OCI-M2 (cell line): ENCODE measurements around the gene ARAP3.
"Not testable (repeated sequence)": the region's sequence is repeated elsewhere in the genome, so short reads cannot be mapped to it uniquely, and the experiment has no call there.

Source experiments
- DNase-seq: peaks from one replicate; lab custom pipeline; 2025; ENCODE audit not compliant: unreplicated experiment; lab: John Stamatoyannopoulos, UW

Gene ARAP3

GRCh38 chr5:141618030-141618803 lies 63.8 kb downstream of the ARAP3 start:
- no peak for DNase-seq

GRCh38 chr5:141617682-141618029 lies 64.4 kb downstream of the ARAP3 start:
- DNase-seq = no peak

- no peak for DNase-seq
These were observed 64.9 kb downstream of the ARAP3 start for GRCh38 chr5:141617128-141617527.

GRCh38 chr5:141615991-141616720 lies 65.9 kb downstream of the ARAP3 start:
- DNase-seq = no peak

GRCh38 chr5:141613344-141613743 lies 68.7 kb downstream of the ARAP3 start:
- no peak for DNase-seq

GRCh38 chr5:141611289-141611688 lies 70.7 kb downstream of the ARAP3 start:
- no peak for DNase-seq

- not testable (repeated sequence) for DNase-seq
These were observed 72.1 kb downstream of the ARAP3 start for GRCh38 chr5:141609921-141610320.

- no peak for DNase-seq
These were observed 73.0 kb downstream of the ARAP3 start for GRCh38 chr5:141609044-141609443.

GRCh38 chr5:141608557-141608956 lies 73.5 kb downstream of the ARAP3 start:
- DNase-seq = no peak

- no peak for DNase-seq
These were observed 74.0 kb downstream of the ARAP3 start for GRCh38 chr5:141608046-141608445.

- DNase-seq = peak; percentile 81
These were observed 76.3 kb downstream of the ARAP3 start for GRCh38 chr5:141605523-141606277.

- DNase-seq = no peak
These were observed 77.9 kb downstream of the ARAP3 start for GRCh38 chr5:141603923-141604717.
